GM18511 (cell line): ENCODE measurements around the gene PTGES2.
"Not testable (repeated sequence)": the region's sequence is repeated elsewhere in the genome, so short reads cannot be mapped to it uniquely, and the experiment has no call there.

Source experiments
- ATAC-seq: cut with Tn5 transposase; IDR thresholded peaks from one replicate; pipeline ENCODE4 v1.9.1; 2021; ENCODE audit warnings: mild to moderate bottlenecking, moderate library complexity; ENCODE audit not compliant: unreplicated experiment

PTGES2 gene

DNA sequence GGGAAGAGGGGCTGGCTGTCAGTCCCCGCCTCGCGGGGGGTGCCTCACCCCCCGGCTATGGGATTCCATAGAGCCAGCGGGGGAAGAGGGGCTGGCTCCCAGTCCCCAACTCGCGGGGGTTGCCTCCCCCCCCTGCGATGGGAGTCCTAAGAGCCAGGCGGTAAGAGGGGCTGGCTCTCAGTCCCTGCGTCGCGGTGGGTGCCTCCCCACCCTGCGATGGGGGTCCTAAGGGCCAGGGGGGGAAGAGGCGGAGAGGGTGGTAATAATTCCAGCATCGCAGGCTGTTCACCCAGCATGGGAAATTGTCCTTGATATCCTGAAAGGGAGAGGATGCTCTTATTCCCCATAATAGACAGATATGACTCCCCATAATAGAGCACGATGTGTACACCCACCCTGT is 12.1 kb upstream of the PTGES2 start:
- no peak for ATAC-seq

DNA sequence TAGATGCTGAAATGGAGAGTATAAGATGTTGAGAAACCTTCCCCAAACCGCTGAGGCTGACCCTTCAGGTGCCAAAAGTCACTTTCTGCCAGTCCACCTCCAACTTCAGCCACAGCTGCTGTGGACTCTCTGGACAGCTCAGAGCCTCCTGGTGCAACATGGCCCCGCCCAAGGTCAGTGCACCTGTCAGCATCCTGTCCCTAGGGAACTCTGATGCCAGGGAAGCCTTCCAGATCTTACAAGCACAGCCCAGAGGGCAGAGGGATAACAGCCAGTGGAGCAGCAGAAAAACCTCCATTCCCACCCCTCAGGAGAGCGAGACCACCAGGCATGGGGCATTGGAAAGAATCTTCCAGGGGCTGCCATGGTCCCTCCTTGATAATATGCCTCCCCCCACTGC is 10.5 kb upstream of the PTGES2 start:
- ATAC-seq, result no peak

DNA sequence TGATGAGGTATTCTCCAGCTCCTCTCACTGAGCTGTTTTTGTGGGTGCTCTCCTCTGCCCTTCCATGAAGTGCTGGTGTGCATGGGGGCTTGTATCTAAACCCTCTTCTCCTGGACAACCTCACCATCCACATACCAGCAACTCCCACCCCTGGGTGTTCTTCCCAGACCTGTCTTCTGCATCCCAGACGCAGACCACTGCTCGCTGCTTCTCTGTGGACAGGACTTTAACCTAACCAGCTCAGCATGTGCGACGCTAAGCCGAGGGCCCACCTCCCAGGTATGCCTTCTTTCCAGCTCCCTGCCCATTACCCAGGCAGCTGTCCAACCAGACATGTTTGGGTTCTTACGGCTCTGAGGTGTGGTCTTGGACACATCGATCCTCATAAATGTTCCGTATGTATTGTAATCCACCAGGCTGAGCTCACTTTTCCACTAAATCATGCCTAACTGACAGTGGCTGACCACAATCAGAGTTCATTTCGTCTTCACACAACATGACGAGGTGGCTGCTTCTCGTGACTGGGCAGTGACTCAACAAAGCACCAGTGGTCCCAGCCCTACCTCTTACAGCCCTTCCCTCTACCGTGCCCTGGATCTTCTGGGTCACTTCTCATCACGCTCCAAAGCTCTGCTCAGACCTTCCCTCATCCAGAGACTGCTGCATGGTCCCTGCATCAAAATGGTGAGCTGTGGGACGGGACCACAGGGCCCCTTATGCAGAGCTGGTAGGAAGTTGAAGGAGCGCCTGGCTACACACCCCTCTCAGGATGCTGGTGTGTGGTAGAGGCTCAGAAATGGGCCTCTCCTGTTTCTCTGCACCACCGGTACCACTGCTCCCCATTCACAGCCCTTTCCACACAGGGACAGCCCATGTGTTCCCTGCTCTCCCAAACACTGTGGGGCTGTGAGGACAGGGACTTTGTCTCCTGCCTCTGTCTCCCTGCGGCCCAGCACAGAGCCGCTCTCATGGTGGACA is 9.6 kb upstream of the PTGES2 start:
- ATAC-seq, result no peak

DNA sequence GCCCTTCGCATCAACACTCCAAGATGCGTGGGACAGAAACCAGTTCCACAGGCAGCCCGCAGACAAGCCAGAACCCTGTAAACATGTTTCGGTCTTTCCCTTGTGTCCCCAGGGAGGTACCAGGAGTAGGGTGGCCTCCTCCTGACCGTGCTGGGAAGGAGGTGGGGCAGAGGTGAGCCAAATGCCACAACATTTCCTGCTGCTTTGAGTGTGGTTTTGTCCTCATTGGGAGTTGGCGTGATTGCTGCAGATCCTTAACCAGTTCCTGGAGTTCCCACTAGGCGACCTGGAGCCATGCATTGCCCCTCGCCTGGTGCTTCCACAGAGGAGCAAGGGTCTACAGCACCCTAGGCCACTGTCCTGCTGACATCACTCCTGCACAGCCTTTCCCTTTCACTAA is 8.0 kb upstream of the PTGES2 start:
- not testable (repeated sequence) for ATAC-seq

DNA sequence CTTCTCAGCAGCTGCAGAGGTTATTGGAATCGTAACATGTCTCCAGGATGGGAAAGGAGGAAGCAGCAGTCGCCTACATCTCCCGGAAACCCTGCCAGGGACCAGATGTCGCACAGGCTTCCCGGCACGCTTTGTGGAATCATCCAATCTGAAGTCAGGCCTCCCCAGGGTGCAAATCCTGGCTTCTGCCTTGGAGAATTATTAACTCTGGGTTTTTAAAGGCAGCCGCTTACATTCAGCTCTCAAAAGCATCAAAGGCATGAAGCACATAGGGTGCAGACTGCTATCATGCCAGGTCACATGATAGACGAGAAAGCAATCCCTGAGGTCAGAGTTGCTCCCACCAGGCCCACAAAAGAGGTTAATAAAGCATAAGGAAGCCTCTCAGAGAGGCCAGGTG is 4.6 kb upstream of the PTGES2 start:
- ATAC-seq, result not testable (repeated sequence)

DNA sequence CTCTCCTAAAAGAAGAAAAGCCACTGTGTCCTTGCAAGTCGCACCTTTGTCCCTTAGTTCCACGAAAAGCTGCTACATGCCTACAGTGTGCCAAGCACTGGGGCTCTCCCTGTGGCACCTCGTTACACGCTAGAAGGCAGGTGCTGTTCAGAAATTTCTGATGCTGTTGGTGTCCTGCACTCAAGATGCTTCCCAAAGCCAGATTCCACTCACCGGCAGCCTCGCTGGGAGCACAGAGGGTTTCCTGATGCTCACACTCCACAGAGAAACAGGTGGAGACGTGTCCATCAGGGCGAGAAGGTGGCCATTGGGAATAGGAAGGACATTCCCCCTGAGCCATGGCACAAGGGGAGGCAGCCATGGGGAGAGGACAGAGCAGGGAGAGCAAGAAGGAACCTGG is 3.8 kb upstream of the PTGES2 start:
- not testable (repeated sequence) for ATAC-seq

DNA sequence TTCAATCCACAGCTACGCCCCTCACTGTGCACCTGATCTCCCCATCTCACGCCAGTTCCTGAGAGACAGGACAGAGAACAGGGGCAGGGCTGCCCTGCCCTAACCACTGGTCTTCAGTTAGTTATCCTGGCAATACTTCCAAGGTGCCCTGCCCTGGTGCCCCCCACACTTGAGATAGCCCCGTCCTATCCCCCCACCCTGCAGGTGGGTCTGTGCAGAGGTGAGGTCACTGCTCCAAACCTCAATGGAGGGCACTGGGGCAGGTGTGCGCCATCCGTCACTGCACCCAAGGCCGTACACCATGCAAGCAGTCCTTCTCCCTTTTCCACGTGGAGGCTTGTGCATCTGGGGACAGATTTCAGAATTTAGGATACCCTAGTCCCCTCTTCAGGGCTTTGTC is 3.1 kb upstream of the PTGES2 start:
- ATAC-seq, result not testable (repeated sequence)

DNA sequence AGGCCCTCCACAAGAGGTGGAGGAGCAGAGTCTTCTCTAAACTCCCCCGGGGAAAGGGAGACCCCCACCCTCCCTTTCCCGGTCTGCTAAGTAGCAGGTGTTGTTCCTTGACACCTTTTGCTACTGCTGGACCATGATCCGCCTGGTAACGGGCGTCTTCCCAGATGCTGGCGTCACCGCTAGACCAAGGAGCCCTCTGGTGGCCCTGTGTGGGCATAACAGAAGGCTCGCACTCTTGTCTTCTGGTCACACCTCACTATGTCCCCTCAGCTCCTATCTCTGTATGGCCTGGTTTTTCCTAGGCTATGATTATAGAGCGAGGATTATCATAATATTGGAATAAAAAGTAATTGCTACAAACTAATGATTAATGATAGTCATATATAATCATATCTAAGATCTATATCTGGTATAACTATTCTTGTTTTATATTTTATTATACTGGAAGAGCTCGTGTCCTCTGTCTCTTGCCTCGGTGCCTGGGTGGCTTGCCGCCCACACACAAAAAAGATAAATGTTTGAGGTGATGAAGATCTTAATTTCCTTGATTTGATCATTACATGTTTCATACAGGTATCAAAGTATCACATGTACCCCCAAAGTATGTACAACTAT is 2.6 kb upstream of the PTGES2 start:
- ATAC-seq, result not testable (repeated sequence)

DNA sequence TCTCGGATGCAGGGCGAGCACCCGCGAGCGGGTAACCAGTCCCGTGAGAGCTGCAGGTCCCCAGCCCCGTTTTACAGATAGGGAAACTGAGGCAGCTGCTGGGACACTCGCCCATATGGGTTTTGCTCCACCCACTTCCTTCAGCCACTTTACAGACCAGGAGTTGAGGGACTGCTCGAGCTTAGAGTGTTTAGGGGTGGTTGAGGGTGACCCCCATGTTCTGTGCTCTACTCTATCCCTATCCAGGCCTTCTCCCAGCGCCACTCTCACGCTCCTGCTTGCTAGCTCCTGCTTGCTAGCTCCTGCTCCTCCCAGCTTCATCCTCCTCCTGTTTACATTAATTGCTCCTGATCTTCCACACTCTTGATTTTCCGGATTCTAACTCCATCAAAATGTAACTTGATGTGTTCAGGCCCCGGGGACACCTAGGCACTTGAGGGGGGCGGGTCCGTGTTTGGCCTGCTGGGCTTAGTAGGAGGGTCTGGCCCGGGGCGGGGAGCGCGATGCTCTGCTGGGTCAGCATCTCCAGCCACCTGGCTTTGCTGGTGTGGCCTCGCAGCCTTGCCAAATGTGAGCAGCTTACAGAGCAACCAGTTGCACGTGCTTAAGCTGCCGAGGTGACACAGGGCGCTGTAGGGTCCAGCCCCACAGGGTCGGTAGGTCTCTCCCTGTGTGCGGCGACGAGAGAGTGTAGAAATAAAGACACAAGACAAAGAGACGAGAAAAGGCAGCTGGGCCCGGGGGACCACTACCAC is 1.5 kb upstream of the PTGES2 start:
- ATAC-seq, result no peak

DNA sequence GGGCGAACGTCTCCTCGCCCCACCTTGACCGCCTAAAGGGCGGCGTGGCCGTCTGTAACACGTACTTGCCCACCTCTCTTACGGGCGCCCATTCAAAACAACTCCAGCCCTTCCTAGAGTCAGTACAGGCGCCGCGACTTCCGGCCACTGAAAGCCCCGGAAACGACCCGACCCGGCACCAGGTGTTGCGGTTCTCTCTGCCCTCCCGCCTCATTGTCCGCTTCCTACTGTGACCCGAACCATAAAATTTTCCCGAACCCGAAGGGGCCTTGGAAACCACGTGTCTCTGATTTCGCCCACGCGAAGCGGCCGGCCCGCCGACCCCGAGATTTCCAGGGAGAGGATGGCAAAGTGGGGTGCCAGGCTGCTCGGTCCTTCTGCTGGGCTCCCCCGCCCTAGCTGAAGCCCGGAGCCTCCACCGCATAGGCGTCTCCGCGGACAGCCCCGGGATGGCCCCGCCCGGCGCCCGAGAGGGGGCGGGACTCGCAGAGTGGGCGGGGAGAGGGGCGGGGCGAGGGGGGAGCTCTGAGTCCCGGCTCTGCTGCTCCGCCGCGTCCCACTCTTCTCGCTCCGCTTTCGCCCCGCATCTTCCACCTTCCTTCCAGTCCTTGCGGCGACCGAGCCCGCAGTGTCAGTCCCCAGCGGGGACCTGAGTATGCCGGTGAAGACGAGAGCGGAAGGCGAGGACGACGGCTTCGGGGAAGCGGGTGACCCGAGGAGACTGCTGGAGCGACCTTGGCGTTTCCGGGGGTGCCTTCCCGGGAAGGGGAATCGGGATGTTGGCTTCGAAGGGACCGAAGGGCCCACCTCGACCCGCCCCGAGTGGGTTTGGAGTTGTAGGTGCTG is 684 bp upstream of the PTGES2 start:
- ATAC-seq, result peak; percentile 72

DNA sequence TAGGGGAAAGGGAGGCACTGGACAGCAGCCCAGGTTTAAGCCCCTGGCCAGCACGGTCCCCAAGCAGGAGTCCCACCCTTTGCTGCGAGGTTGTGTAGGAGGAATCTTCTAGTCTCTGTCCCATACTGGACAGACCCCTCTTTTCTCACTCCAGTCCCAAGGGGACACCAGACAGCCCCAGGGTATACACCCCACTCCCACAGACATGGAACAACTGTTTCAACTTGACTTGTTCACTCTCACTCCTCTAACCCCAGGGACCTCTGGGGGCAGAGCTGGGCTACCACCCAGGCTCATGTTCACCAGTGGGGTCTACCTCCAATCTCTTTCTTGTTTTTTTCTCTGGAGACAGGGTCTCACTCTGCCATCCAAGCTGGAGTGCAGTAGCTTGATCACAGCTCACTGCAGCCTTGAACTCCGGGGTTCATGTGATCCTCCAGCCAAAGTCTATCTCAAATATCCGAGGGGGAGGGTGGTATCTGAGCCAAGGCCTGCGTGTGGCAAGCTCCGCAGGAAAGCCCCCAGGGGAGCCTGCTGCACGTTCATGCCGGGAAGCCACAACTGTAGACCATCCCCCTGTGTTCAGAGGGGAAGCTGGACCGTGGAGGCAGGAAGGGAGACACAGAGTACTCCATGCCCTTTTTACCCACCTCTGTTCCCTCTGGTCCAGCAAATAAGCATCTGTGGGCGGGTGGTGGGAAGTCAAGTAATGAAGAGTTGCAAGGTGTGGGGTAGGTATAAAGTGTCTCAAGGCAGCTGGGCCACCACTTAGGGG is 1.8 kb downstream of the PTGES2 start:
- no peak for ATAC-seq

DNA sequence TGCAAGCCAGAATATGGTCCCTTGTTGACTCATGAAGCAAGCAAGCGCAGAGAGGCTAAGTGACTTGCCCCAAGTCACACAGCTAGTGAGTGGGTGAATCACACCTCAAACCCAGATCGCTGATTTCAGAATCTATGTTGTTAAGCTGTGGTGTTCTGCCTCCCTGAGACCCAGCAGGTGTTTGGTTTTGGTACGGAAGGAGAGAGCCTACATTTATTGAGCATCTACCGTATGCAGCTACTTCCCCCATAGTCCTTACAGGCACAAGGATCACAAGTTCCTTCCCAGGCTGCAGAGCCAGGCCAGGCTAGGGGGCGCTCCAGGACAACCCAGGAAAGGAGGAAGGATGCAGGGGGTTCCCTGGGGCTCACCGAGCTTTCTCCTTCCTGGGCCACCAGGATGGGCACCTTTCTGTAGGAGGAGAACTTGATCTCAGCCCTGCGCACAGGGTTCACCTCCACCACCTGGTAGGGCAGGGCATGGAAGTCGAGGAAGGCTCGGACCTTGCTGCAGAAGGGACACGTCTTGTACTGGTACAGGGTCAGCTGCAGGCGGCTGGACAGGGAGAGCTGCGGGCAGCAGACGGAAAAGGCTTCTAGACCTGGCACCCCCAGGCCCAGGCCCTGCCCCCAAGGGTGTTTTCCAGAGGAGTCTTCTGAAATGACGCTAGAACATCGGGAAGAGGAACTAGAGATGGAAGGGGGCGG is 2.5 kb downstream of the PTGES2 start:
- no peak for ATAC-seq

DNA sequence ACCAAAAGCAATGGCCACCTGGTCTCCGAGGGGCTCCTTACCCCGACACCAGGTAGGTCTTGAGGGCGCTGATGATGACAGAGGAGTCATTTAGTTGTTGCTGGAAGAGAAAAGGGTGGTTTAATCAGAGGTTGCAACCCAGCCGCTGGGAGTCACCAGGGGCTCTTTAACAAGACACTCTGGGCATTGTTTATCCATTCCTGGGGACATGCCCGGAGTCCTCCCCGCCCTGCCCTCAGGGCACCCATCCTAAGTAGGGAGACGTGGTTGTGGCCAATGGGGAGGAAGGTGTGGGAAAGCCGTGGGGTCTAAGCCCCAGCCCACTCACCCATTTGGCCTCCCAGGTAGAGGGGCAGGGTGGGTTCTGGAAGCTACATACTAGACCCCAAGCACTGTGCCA is 3.1 kb downstream of the PTGES2 start:
- ATAC-seq, result no peak

DNA sequence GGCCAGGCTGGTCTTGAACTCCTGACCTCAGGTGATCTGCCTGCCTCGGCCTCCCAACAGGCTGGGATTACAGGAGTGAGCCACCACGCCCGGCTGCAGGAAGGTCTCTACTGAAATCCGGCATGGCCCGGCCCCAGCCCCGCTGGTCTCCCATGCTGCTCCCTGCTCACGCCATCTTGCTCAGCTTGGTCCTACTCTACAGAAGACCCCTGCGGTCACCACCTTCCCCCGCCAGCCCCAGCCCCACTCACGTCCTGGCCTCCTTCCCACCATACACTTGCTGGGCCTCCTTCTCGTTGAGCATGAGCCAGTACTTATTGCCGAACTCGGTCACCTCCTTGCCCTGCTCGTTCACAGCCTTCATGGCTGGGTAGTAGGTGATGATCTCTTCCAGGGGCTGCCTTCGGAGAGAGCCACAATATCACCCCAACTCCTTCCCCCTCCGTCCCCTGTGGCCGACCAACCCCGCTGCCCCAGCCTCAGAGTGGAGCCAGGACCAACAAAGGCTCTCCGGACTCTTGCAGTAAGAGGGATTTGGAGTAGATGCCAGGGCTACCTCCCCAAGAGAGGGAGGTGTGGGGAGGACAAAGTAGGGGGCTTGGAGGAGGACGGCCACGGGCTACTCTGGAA is 4.0 kb downstream of the PTGES2 start:
- ATAC-seq, result no peak

DNA sequence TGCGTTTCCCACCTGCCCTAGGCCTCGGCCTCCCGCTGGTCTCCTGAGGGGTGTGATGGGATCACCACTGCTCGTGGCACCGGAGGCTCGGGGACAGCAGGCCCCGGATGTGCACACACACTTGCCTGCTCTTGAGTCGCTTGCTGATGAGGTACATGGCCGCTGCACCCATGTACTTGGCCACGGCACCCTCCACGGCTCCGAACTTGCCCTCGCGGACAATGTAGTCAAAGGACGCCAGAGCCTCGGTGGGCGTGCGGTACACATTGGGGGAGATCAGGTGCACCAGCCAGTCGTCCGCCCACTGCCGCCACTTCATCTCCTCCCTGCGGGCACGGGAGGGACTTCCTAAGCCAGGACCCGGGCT is 4.7 kb downstream of the PTGES2 start:
- no peak for ATAC-seq

DNA sequence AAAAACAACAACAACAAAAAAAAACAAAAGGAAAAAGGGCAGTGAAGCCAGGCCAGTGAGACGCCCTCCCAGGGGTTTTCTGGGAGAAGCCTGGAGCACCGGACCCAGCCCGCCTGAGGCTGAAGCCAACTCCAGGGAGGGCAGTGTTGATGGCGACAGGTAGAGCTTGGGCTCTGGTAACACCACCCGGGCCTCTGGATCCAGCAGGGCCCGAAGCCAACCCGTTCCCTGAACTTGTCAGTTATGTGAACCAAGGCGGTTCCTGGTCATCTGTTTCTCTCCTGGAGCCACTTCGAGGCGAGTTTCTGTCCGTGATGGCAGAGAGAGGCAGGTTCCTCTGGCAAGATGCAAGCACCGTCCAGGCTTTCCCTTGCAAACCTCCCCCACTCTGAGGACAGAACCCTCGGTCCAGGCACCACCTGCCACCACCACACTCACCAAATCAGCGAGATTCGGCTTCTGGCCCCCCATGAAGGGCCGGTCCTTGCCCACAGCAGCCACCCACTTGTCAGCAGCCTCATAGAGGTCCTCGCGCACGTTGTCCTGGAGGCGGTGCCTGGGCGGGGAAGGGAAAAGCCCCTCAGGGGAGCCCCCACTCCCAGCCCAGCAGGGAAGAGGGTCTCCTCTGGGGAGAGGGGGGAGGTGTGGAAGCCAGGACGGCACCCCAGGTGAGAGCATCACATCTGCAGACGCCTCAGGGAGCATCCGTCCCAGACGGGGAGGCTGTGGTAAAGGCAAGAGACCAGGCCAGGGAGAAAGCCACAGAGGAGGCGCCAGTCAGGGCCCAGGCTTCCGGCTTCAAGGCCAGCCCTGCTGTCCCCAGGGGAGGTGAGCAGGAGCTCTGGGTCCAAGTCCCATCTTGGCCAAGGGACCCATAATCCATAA is 5.4 kb downstream of the PTGES2 start:
- no peak for ATAC-seq

DNA sequence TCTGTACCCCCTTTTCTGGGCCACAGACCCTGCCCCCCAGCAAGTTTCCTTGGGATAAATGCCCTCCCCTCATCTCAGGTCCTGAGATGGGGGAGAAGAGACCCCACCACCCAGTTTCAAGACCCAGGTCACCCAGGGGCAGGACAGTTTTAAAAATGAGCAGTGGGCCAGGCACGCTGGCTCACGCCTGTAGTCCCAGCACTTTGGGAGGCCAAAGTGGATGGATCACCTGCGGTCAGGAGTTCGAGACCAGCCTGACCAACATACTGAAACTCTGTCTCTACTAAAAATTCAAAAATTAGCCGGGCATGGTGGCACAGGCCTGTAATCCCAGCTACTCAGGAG is 6.1 kb downstream of the PTGES2 start:
- no peak for ATAC-seq
